Esophagus muscularis mucosa (tissue), 3 donors: ENCODE data around the gene CCDC112.

ENCODE experiments used
- CTCF ChIP-seq, 3 experiments: fragments of 200-600 bp in 2 of 3; fragments of 450-650 bp in 1 of 3; sonication (generic) in 2 of 3; IDR thresholded peaks; one replicate each; pipeline ENCODE4 v1.5.1; 2017 to 2019; ENCODE audit warnings: antibody characterized with exemption in 3 of 3, mild to moderate bottlenecking in 2 of 3, moderate library complexity in 1 of 3
- POLR2A ChIP-seq: fragments of 450-650 bp; IDR thresholded peaks from one replicate; pipeline ENCODE4 v1.6.1; 2017; ENCODE audit warnings: antibody characterized with exemption, moderate library complexity, mild to moderate bottlenecking, low read depth

DNA sequence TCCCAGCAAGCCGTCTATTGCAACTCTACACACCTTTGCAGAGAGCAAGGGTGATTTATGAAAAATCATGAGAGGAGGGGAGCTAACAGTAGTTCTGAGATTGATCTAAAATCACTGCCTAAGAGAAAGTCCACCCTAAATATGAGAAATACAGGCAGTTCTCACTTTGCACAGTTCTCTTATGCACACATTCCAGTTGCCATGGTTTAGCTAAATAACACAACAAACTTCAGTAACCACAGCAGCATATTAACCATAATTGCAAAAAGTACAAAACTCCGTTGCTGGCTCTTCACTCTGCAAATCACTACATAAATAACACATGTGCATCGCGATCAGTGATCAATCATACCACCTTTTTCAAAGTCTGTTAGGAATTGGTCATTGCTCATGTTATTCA is 64.9 kb downstream of the CCDC112 start:
- TF ChIP-seq CTCF (IDR thresholded peaks at IDR 0.05) (no peak), POLR2A (no peak)
